Heart left ventricle (tissue), 16 donors: Measurements from ENCODE around the gene ALX3. TPM values are rescaled to one million over a fixed set of nuclear protein-coding genes. Genes with fewer than 3 reads are reported as not detected.

Source experiments
- ATAC-seq, 4 donors: fragments of 200-7000 bp; cut with Tn5 transposase; one replicate each; pipeline ENCODE4 v1.9.1; 2020 to 2022; ENCODE audit warnings: moderate library complexity in 4 of 4, mild to moderate bottlenecking in 3 of 4, moderate number of reproducible peaks in 1 of 4
- DNase-seq, 5 donors: peaks; one replicate each; pipeline ENCODE4 v3.0.0-alpha.2; 2020
- H3K27ac ChIP-seq, 12 donors: fragments of 200-600 bp; sonication (generic) in 4 of 12; one replicate each; pipeline versions ENCODE4 v1.5.0 to v1.8.0; 2016 to 2022; ENCODE audit warnings: mild to moderate bottlenecking in 2 of 12
- H3K27me3 ChIP-seq, 9 donors: fragments of 200-600 bp; sonication (generic) in 2 of 9; one replicate each; pipeline versions ENCODE4 v1.5.1 to v1.8.0; 2016 to 2022; ENCODE audit warnings: mild to moderate bottlenecking in 3 of 9
- H3K36me3 ChIP-seq, 9 donors: fragments of 200-600 bp; sonication (generic) in 2 of 9; one replicate each; pipeline versions ENCODE4 v1.5.0 to v1.8.0; 2018 to 2022; ENCODE audit warnings: mild to moderate bottlenecking in 2 of 9
- H3K4me1 ChIP-seq, 12 donors: fragments of 200-600 bp; sonication (generic) in 4 of 12; one replicate each; pipeline versions ENCODE4 v1.5.0 to v1.8.0; 2016 to 2022; ENCODE audit warnings: mild to moderate bottlenecking in 3 of 12
- H3K4me3 ChIP-seq, 12 donors: fragments of 200-600 bp; sonication (generic) in 4 of 12; one replicate each; pipeline versions ENCODE4 v1.5.0 to v1.8.0; 2017 to 2022; ENCODE audit warnings: mild to moderate bottlenecking in 9 of 12, moderate library complexity in 4 of 12
- H3K9me3 ChIP-seq, 12 donors: fragments of 200-600 bp; sonication (generic) in 4 of 12; one replicate each; pipeline versions ENCODE4 v1.5.0 to v1.8.0; 2016 to 2022; ENCODE audit warnings: mild to moderate bottlenecking in 1 of 12
- CTCF ChIP-seq, 12 donors: fragments of 200-600 bp; sonication (generic) in 4 of 12; IDR thresholded peaks; one replicate each; pipeline versions ENCODE4 v1.5.0 to v1.8.0; 2018 to 2022; ENCODE audit warnings: antibody characterized with exemption in 12 of 12, mild to moderate bottlenecking in 5 of 12
- POLR2A ChIP-seq, 2 donors: fragments of 450-650 bp; IDR thresholded peaks; one replicate each; pipeline ENCODE4 v1.6.1; 2017; ENCODE audit warnings: antibody characterized with exemption in 2 of 2, mild to moderate bottlenecking in 2 of 2, moderate library complexity in 2 of 2
- WGBS, 4 donors: extraction: QIAGEN DNeasy Blood & Tissue Kit in 2 of 4; methylation state at CpG; one replicate each; pipeline versions ENCODE4 v1.1.5 to v1.1.7; 2013 to 2018; 5-methylcytosine and 5-hydroxymethylcytosine counted together
- intact Hi-C, 10 donors: fragments of 100-400 bp; cut with DNase I; formaldehyde crosslinking; loops; one replicate each; pipeline versions ENCODE4 v1.11.1 to v1.14.2; 2022
- polyA plus RNA-seq, 2 donors: library from polyadenylated mRNA; stranded (reverse); fragments of 200-250 nt; gene quantifications; one replicate each; pipeline ENCODE4 v1.2.3, GENCODE V29; 2013
- total RNA-seq, 9 donors: library from RNA; depleted of rRNA in 2 of 9; stranded (reverse); fragments of >200 nt in 2 of 9; fragmentation: NEBNext Ultra II Directional in 3 of 9; extraction: Animal tissue kit (Norgen Biotek cat#: 25700) in 3 of 9; gene quantifications; one replicate each; pipeline versions ENCODE4 v1.1.0 to v1.2.4, GENCODE V29; 2016 to 2023
- donor health status: ischemic (EF 13 %, LVEDD 7.1; RV severe dilation, severe dysfunction).
- donor health status: healthy with polysubstance abuse.
- donor health status: DM: no; HTN: yes; CAD: no.
- donor health status: DM: no; HTN: no; CAD: no.
- donor health status: ischemic (EF 25% LVEDD 6.9; RV normal size, moderate dysfunction).
- donor health status: ischemic (EF 25% LVEDD 5.7; RV mildly dilated, moderate dysfunction).
- donor health status: healthy.
- donor health status: DM: yes; HTN: yes; CAD: no.
- donor health status: ischemic (EF 35%, LVEDD 5.7; RV mildly dilated, moderate dysfunction).
- donor health status: nonischemic (EF 11% LVEDD 7.7; RV severe dilation, severe dysfunction).
- donor health status: DM: yes; HTN: yes; CAD: no.
- donor health status: PGD.
- donor health status: ischemic (EF 29% LVEDD 5.4; RV normal size, mild dysfunction).
- donor health status: nonischemic (EF 23%, LVEDD 6.1; RV moderate dilation, normal function).

Gene ALX3
- total and polyA plus RNA-seq, 11 donors, result not detected

- ATAC-seq (no peak), DNase-seq (no peak)
- Histone ChIP-seq H3K27ac (no peak overlapping the region), H3K4me3 (no peak overlapping the region), H3K4me1 (peaks cover 0 to 14% (median 2%) of the 10 kb centered on the region in 12 donors), H3K9me3 (no peaks in the 10 kb centered on the region), H3K36me3 (no peaks in the 10 kb centered on the region), H3K27me3 (peaks cover 0 to 21% (median 0%) of the 10 kb centered on the region in 9 donors)
- intact Hi-C loops, result loop anchor here in 1 of 10 donors (5.0 kb wide), 1 partner anchor 48 kb away; no protein-coding TSS in a partner anchor
- 71 to 88% (median 87%) methylated on average over 2 of the region's 2 CpGs for WGBS, 4 donors
- TF ChIP-seq POLR2A (IDR thresholded peaks at IDR 0.05) (no peak), CTCF (IDR thresholded peaks at IDR 0.05) (no peak)
These were observed 29.9 kb upstream of the ALX3 start for GRCh38 chr1:110100335-110100734.

- ATAC-seq, result no peak
- H3K4me3 ChIP-seq, result no peak overlapping the region
- H3K27ac ChIP-seq, result no peak overlapping the region
- H3K27me3 ChIP-seq, result peaks cover 0 to 29% (median 0%) of the 10 kb centered on the region in 9 donors
- WGBS, 4 donors, result 81 to 86% (median 83%) methylated on average over 9 of the region's 9 CpGs
- H3K4me1 ChIP-seq, result peaks cover 0 to 14% (median 2%) of the 10 kb centered on the region in 12 donors
- no peaks in the 10 kb centered on the region for H3K9me3 ChIP-seq
- H3K36me3 ChIP-seq, result no peaks in the 10 kb centered on the region
- no peak for DNase-seq
- no peak for TF ChIP-seq CTCF (IDR thresholded peaks at IDR 0.05)
- no peak for TF ChIP-seq POLR2A (IDR thresholded peaks at IDR 0.05)
- intact Hi-C loops, result no loop called here
These were observed 28.0 kb upstream of the ALX3 start for GRCh38 chr1:110098222-110099026.

- intact Hi-C loops, result no loop called here
- Histone ChIP-seq H3K27ac (no peak overlapping the region), H3K36me3 (no peaks in the 10 kb centered on the region), H3K9me3 (no peaks in the 10 kb centered on the region), H3K4me3 (no peak overlapping the region), H3K27me3 (peaks cover 0 to 29% (median 0%) of the 10 kb centered on the region in 9 donors), H3K4me1 (peaks cover 0 to 12% (median 2%) of the 10 kb centered on the region in 12 donors)
- no peak for DNase-seq
- ATAC-seq, result no peak
- WGBS, 4 donors, result 83 to 89% (median 86%) methylated on average over 11 of the region's 11 CpGs
- TF ChIP-seq CTCF (IDR thresholded peaks at IDR 0.05) (no peak), POLR2A (IDR thresholded peaks at IDR 0.05) (no peak)
These were observed 27.2 kb upstream of the ALX3 start for GRCh38 chr1:110097507-110098221.
